ENCODE measurements around the gene ZBED6. TPM values are rescaled to one million over a fixed set of nuclear protein-coding genes. Genes with fewer than 3 reads are reported as not detected.
"Not testable (repeated sequence)": the region's sequence is repeated elsewhere in the genome, so short reads cannot be mapped to it uniquely, and the experiment has no call there.

The ZBED6 gene
- total and polyA plus RNA-seq, 2 experiments from 2014 or later, result 2.5 to 4.8 TPM

GRCh38 chr1:203828503-203828902 lies 33.1 kb downstream of the ZBED6 start (continued):
- no peak for TF ChIP-seq CTCF (conservative IDR thresholded peaks at IDR 0.05; ENCODE audit: low read depth in 2 of 2)

DNA sequence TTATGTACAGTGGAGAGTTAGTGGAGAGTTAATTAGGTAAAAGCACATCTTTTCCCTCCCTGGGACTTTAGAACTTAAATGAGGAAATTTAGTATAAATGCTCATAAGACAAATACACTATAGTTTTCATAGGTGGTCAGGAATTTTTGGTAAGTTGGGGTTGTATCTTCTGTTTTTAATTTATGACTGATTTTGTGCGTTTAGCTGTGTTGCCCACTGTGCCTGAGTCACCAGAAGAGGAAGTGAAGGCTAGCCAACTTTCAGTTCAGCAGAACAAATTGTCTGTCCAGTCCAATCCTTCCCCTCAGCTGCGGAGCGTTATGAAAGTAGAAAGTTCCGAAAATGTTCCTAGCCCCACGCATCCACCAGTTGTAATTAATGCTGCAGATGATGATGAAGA lies 33.8 kb downstream of the ZBED6 start:
- H2AFZ ChIP-seq; H3K27ac ChIP-seq (ENCODE audit: low read depth); H3K27ac Mint-ChIP-seq; H3K9me3 Mint-ChIP-seq; H3K9me2 ChIP-seq (ENCODE audit: insufficient read depth); H3F3A ChIP-seq (replicated peaks; ENCODE audit: low read depth); H3K4me3 Mint-ChIP-seq; DNase-seq (ENCODE audit: low spot score); H3K4me3 ChIP-seq; H3K4me1 Mint-ChIP-seq; H3K27me3 ChIP-seq (ENCODE audit: insufficient read depth); H3K4me2 ChIP-seq; ATAC-seq; H3K4me1 ChIP-seq (ENCODE audit: insufficient read depth); H3K27me3 Mint-ChIP-seq (ENCODE audit: insufficient read depth, low read depth, poor library complexity): not testable (repeated sequence)
- H4K20me1 ChIP-seq (replicated peaks; ENCODE audit: insufficient read depth), result peaks cover 15% of the 10 kb centered on the region
- peaks cover 89% of the 10 kb centered on the region for H3K36me3 Mint-ChIP-seq (ENCODE audit: low read depth)
- H3K36me3 ChIP-seq (ENCODE audit: insufficient read depth), result peaks cover 50% of the 10 kb centered on the region
- peaks cover 22% of the 10 kb centered on the region for H3K79me2 ChIP-seq (replicated peaks; ENCODE audit: insufficient read depth)

- H3K27me3 Mint-ChIP-seq (ENCODE audit: insufficient read depth, low read depth, poor library complexity), result no peaks in the 10 kb centered on the region
- Histone ChIP-seq H3K79me2 (replicated peaks; ENCODE audit: insufficient read depth) (no peaks in the 10 kb centered on the region), H3K27me3 (ENCODE audit: insufficient read depth) (no peaks in the 10 kb centered on the region), H3K9me2 (ENCODE audit: insufficient read depth) (no peaks in the 10 kb centered on the region), H4K20me1 (replicated peaks; ENCODE audit: insufficient read depth) (no peaks in the 10 kb centered on the region; the same call in none of the 2 replicates), H3K36me3 (ENCODE audit: insufficient read depth) (peaks cover 78% of the 10 kb centered on the region), H3K4me3 (no peak overlapping the region), H3K4me2 (no peak overlapping the region), H3K27ac (ENCODE audit: low read depth) (no peak overlapping the region), H2AFZ (no peak overlapping the region), H3F3A (replicated peaks; ENCODE audit: low read depth) (0 out of 2 replicates have a peak, but pooled peaks cover 4% of the 10 kb centered on the region), H3K4me1 (ENCODE audit: insufficient read depth) (no peaks in the 10 kb centered on the region)
- peaks cover 97% of the 10 kb centered on the region for H3K36me3 Mint-ChIP-seq (ENCODE audit: low read depth)
- H3K9me3 Mint-ChIP-seq, result peaks cover 11% of the 10 kb centered on the region; the same call in 2 of the 3 replicates
- ATAC-seq, result no peak
- H3K4me1 Mint-ChIP-seq, result no peaks in the 10 kb centered on the region
- no peak for DNase-seq (ENCODE audit: low spot score)
- H3K27ac Mint-ChIP-seq, result no peak overlapping the region
- TF ChIP-seq CTCF (conservative IDR thresholded peaks at IDR 0.05; ENCODE audit: low read depth in 2 of 2), result peak; percentile 22 to 27; a peak in 2 of 4 replicates
- no peak for TF ChIP-seq NANOG (IDR thresholded peaks at IDR 0.05; ENCODE audit: borderline replicate concordance)
- H3K4me3 Mint-ChIP-seq, result no peak overlapping the region
These were observed 40.1 kb downstream of the ZBED6 start for GRCh38 chr1:203835476-203835875.

- Mint-ChIP-seq H3K4me3 (no peak overlapping the region), H3K27ac (no peak overlapping the region), H3K9me3 (peaks cover 35% of the 10 kb centered on the region), H3K27me3 (ENCODE audit: insufficient read depth, low read depth, poor library complexity) (peaks cover 5% of the 10 kb centered on the region), H3K4me1 (peaks cover 4% of the 10 kb centered on the region; the same call in 2 of the 3 replicates), H3K36me3 (ENCODE audit: low read depth) (peaks cover 95% of the 10 kb centered on the region)
- DNase-seq (ENCODE audit: low spot score), result no peak
- Histone ChIP-seq H4K20me1 (replicated peaks; ENCODE audit: insufficient read depth) (no peaks in the 10 kb centered on the region; the same call in 1 of the 2 replicates), H3F3A (replicated peaks; ENCODE audit: low read depth) (0 out of 2 replicates have a peak, but pooled peaks cover 4% of the 10 kb centered on the region), H3K4me2 (no peak overlapping the region), H3K4me3 (no peak overlapping the region), H2AFZ (no peak overlapping the region), H3K27ac (ENCODE audit: low read depth) (0 out of 2 replicates have a peak overlapping the region, but pooled peaks have one; percentile 32), H3K79me2 (replicated peaks; ENCODE audit: insufficient read depth) (no peaks in the 10 kb centered on the region; the same call in 1 of the 2 replicates), H3K9me2 (ENCODE audit: insufficient read depth) (no peaks in the 10 kb centered on the region), H3K36me3 (ENCODE audit: insufficient read depth) (peaks cover 61% of the 10 kb centered on the region), H3K27me3 (ENCODE audit: insufficient read depth) (no peaks in the 10 kb centered on the region), H3K4me1 (ENCODE audit: insufficient read depth) (no peaks in the 10 kb centered on the region)
- no peak for ATAC-seq
- TF ChIP-seq NANOG (IDR thresholded peaks at IDR 0.05; ENCODE audit: borderline replicate concordance) (no peak), CREB1 (CRISPR knock-in tag; IDR thresholded peaks at IDR 0.05; ENCODE audit: low read depth) (no peak), ZNF331 (CRISPR knock-in tag; IDR thresholded peaks at IDR 0.05; ENCODE audit: low read depth) (no peak), EZH2phosphoT487 (IDR thresholded peaks at IDR 0.05; ENCODE audit: unreplicated experiment) (no peak), POLR2AphosphoS5 (IDR thresholded peaks at IDR 0.05; ENCODE audit: low read depth) (no peak)
- TF ChIP-seq, protein P1, sequence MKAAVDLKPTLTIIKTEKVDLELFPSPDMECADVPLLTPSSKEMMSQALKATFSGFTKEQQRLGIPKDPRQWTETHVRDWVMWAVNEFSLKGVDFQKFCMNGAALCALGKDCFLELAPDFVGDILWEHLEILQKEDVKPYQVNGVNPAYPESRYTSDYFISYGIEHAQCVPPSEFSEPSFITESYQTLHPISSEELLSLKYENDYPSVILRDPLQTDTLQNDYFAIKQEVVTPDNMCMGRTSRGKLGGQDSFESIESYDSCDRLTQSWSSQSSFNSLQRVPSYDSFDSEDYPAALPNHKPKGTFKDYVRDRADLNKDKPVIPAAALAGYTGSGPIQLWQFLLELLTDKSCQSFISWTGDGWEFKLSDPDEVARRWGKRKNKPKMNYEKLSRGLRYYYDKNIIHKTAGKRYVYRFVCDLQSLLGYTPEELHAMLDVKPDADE (IDR thresholded peaks at IDR 0.05), result no peak
These were observed 43.7 kb downstream of the ZBED6 start for GRCh38 chr1:203839081-203839480.
